ENCODE results near the gene CHST12.

The CHST12 gene

GRCh38 chr7:2477447-2478398 is 74.3 kb downstream of the CHST12 start:
- DNase-seq (ENCODE audit: extremely low read depth in 1 of 2, low read depth in 1 of 2) = peak; percentile 29 to 30

GRCh38 chr7:2478399-2478785 is 75.0 kb downstream of the CHST12 start:
- no peak for DNase-seq (ENCODE audit: extremely low read depth in 1 of 2, low read depth in 1 of 2)

GRCh38 chr7:2478800-2479199 is 75.4 kb downstream of the CHST12 start:
- no peak for DNase-seq (ENCODE audit: extremely low read depth in 1 of 2, low read depth in 1 of 2)

- DNase-seq (ENCODE audit: extremely low read depth in 1 of 2, low read depth in 1 of 2) = no peak
Observed at GRCh38 chr7:2479276-2480069, 76.1 kb downstream of the CHST12 start.

GRCh38 chr7:2480070-2480408 is 76.6 kb downstream of the CHST12 start:
- DNase-seq (ENCODE audit: extremely low read depth in 1 of 2, low read depth in 1 of 2) = no peak

GRCh38 chr7:2481195-2481594 is 77.8 kb downstream of the CHST12 start:
- no peak for DNase-seq (ENCODE audit: extremely low read depth in 1 of 2, low read depth in 1 of 2)

- no peak for DNase-seq (ENCODE audit: extremely low read depth in 1 of 2, low read depth in 1 of 2)
Observed at GRCh38 chr7:2482725-2483451, 79.5 kb downstream of the CHST12 start.

GRCh38 chr7:2483494-2483893 is 80.1 kb downstream of the CHST12 start:
- DNase-seq (ENCODE audit: extremely low read depth in 1 of 2, low read depth in 1 of 2) = no peak

- DNase-seq (ENCODE audit: extremely low read depth in 1 of 2, low read depth in 1 of 2) = no peak
Observed at GRCh38 chr7:2484868-2485267, 81.5 kb downstream of the CHST12 start.

- no peak for DNase-seq (ENCODE audit: extremely low read depth in 1 of 2, low read depth in 1 of 2)
Observed at GRCh38 chr7:2487586-2488271, 84.3 kb downstream of the CHST12 start.

- DNase-seq (ENCODE audit: extremely low read depth in 1 of 2, low read depth in 1 of 2) = no peak
Observed at GRCh38 chr7:2488272-2488645, 84.8 kb downstream of the CHST12 start.

- no peak for DNase-seq (ENCODE audit: extremely low read depth in 1 of 2, low read depth in 1 of 2)
Observed at GRCh38 chr7:2488681-2489080, 85.3 kb downstream of the CHST12 start.

- DNase-seq (ENCODE audit: extremely low read depth in 1 of 2, low read depth in 1 of 2) = no peak
Observed at GRCh38 chr7:2490181-2490651, 86.8 kb downstream of the CHST12 start.

- no peak for DNase-seq (ENCODE audit: extremely low read depth in 1 of 2, low read depth in 1 of 2)
Observed at GRCh38 chr7:2492038-2492437, 88.6 kb downstream of the CHST12 start.

GRCh38 chr7:2493205-2494164 is 90.1 kb downstream of the CHST12 start:
- DNase-seq (ENCODE audit: extremely low read depth in 1 of 2, low read depth in 1 of 2) = no peak

- no peak for DNase-seq (ENCODE audit: extremely low read depth in 1 of 2, low read depth in 1 of 2)
Observed at GRCh38 chr7:2494191-2495130, 91.0 kb downstream of the CHST12 start.

- no peak for DNase-seq (ENCODE audit: extremely low read depth in 1 of 2, low read depth in 1 of 2)
Observed at GRCh38 chr7:2495418-2496299, 92.2 kb downstream of the CHST12 start.
